Gastroesophageal sphincter (tissue), 3 donors: ENCODE results near the gene MLLT1.

ENCODE experiments used
- EP300 ChIP-seq: sonication (generic); formaldehyde crosslinking; IDR thresholded peaks from one replicate; pipeline ENCODE4 v1.6.1; 2017; ENCODE audit warnings: antibody characterized with exemption, mild to moderate bottlenecking
- POLR2A ChIP-seq, 2 donors: fragments of 450-650 bp; IDR thresholded peaks; one replicate each; pipeline ENCODE4 v1.6.1; 2017; ENCODE audit warnings: antibody characterized with exemption in 2 of 2, mild to moderate bottlenecking in 2 of 2, moderate library complexity in 1 of 2
- POLR2AphosphoS5 ChIP-seq: sonication (generic); formaldehyde crosslinking; IDR thresholded peaks from one replicate; pipeline ENCODE4 v1.6.1; 2017; ENCODE audit warnings: antibody characterized with exemption
- TF ChIP-seq, protein P1 (sequence below), 4 experiments: fragments of 200-600 bp in 2 of 4; fragments of 450-650 bp in 2 of 4; sonication (generic) in 1 of 4; IDR thresholded peaks; one replicate each; pipeline ENCODE4 v1.5.1; 2017 to 2019; ENCODE audit warnings: antibody characterized with exemption in 4 of 4, mild to moderate bottlenecking in 2 of 4, moderate library complexity in 2 of 4

DNA sequence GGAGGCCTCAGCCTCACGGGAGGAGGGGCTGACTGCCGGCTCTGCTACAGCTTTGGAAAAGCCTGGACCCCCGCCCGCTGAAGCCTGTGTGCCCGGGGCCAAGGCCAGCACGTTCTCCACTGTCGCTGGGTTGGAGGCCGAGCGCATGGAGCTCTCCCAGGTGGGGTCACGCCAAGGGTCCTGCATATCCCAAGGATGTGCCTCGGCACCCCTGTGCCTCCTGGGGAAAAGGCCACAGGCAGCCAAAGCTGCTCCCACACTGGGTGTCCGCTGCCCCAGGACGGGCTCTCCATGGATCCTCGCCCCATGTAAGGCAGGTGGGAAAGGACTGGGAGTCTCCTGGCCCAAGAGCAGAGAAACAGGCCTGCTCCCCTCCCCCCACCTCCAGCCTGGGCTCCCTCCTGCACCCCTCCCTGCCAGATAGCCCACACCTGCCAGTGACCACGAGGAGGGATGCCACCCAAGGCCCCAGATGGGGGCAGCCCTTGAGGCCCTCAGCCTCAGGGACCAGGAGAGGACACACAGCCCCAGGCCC, 64.0 kb downstream of the MLLT1 start:
- TF ChIP-seq, protein P1, sequence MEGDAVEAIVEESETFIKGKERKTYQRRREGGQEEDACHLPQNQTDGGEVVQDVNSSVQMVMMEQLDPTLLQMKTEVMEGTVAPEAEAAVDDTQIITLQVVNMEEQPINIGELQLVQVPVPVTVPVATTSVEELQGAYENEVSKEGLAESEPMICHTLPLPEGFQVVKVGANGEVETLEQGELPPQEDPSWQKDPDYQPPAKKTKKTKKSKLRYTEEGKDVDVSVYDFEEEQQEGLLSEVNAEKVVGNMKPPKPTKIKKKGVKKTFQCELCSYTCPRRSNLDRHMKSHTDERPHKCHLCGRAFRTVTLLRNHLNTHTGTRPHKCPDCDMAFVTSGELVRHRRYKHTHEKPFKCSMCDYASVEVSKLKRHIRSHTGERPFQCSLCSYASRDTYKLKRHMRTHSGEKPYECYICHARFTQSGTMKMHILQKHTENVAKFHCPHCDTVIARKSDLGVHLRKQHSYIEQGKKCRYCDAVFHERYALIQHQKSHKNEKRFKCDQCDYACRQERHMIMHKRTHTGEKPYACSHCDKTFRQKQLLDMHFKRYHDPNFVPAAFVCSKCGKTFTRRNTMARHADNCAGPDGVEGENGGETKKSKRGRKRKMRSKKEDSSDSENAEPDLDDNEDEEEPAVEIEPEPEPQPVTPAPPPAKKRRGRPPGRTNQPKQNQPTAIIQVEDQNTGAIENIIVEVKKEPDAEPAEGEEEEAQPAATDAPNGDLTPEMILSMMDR (IDR thresholded peaks at IDR 0.05): no peak
- no peak for TF ChIP-seq POLR2A (IDR thresholded peaks at IDR 0.05)
- no peak for TF ChIP-seq POLR2AphosphoS5
- no peak for TF ChIP-seq EP300
